HEK293 (cell line): ENCODE data around the gene PLCD3.

Experiments used
- CTCF ChIA-PET: fragments of 350-600 bp; formaldehyde crosslinking; extraction: SDS; loops from one replicate; lab custom pipeline; 2021; ENCODE audit warnings: antibody characterized with exemption; lab: Yijun Ruan, JAX
- POLR2A ChIA-PET: fragments of 300-600 bp; formaldehyde crosslinking; extraction: SDS; loops from one replicate; lab custom pipeline; 2020; ENCODE audit warnings: antibody characterized with exemption, inconsistent platforms; lab: Yijun Ruan, JAX
- H3K27ac ChIP-seq: fragments of 200-500 bp; sonication (Bioruptor generic); 2 replicates; pipeline ENCODE4 v1.5.1; 2014; ENCODE audit warnings: low read depth, low read length, control low read depth, inconsistent platforms; ENCODE audit errors: extremely low read depth
- H3K36me3 ChIP-seq, 2 experiments: fragments of 200-500 bp in 1 of 2; sonication (Bioruptor generic) in 1 of 2; 1 replicate in 1 of 2; 2 replicates in 1 of 2; pipeline ENCODE4 v1.5.1; 2014 to 2017; ENCODE audit warnings: inconsistent platforms in 2 of 2, low read length in 2 of 2; ENCODE audit not compliant: control insufficient read depth in 2 of 2, insufficient read depth in 1 of 2
- H3K4me1 ChIP-seq: fragments of 200-500 bp; sonication (Bioruptor generic); 2 replicates; pipeline ENCODE4 v1.5.1; 2014; ENCODE audit warnings: mild to moderate bottlenecking, low read length, inconsistent platforms; ENCODE audit not compliant: control insufficient read depth, insufficient read depth
- H3K4me3 ChIP-seq: 2 replicates; pipeline ENCODE4 v1.5.1; 2011; ENCODE audit warnings: low read depth, mild to moderate bottlenecking, control low read depth, low read length, moderate library complexity
- H3K9me3 ChIP-seq: fragments of 200-500 bp; sonication (Bioruptor generic); 2 replicates; pipeline ENCODE4 v1.5.1; 2014; ENCODE audit warnings: low read depth, low read length, inconsistent platforms; ENCODE audit not compliant: control insufficient read depth, insufficient read depth
- PRDM1 ChIP-seq: fragments of 450-650 bp; formaldehyde crosslinking; IDR thresholded peaks from 2 replicates; pipeline ENCODE4; 2016; ENCODE audit warnings: missing biosample characterization, missing genetic modification characterization
- ZBTB17 ChIP-seq: fragments of 450-650 bp; formaldehyde crosslinking; IDR thresholded peaks from 2 replicates; pipeline ENCODE4 v1.5.1; 2016; ENCODE audit warnings: missing biosample characterization, missing genetic modification characterization
- ZBTB8A ChIP-seq: fragments of 450-650 bp; formaldehyde crosslinking; IDR thresholded peaks from 2 replicates; pipeline ENCODE4 v1.5.1; 2016; ENCODE audit warnings: missing biosample characterization, missing genetic modification characterization
- ZNF132 ChIP-seq: fragments of 450-650 bp; formaldehyde crosslinking; IDR thresholded peaks from 2 replicates; pipeline ENCODE4 v1.5.1; 2017; ENCODE audit warnings: missing biosample characterization, missing genetic modification characterization, borderline replicate concordance
- ZNF223 ChIP-seq: fragments of 450-650 bp; formaldehyde crosslinking; IDR thresholded peaks from 2 replicates; pipeline ENCODE4 v1.5.1; 2016; ENCODE audit warnings: missing biosample characterization, missing genetic modification characterization
- ZNF366 ChIP-seq: fragments of 450-650 bp; formaldehyde crosslinking; conservative IDR thresholded peaks from 2 replicates; pipeline ENCODE4 v1.5.1; 2016; ENCODE audit warnings: missing biosample characterization, missing genetic modification characterization
- ZNF394 ChIP-seq: fragments of 450-650 bp; formaldehyde crosslinking; IDR thresholded peaks from 2 replicates; pipeline ENCODE4 v1.5.1; 2016; ENCODE audit warnings: missing biosample characterization, missing genetic modification characterization, mild to moderate bottlenecking, moderate library complexity, borderline replicate concordance
- ZNF416 ChIP-seq: fragments of 450-650 bp; formaldehyde crosslinking; IDR thresholded peaks from 2 replicates; pipeline ENCODE4 v1.5.1; 2016; ENCODE audit warnings: missing biosample characterization, missing genetic modification characterization
- ZNF426 ChIP-seq: fragments of 450-650 bp; formaldehyde crosslinking; IDR thresholded peaks from 2 replicates; pipeline ENCODE4 v1.5.1; 2017; ENCODE audit warnings: missing biosample characterization, missing genetic modification characterization, mild to moderate bottlenecking, inconsistent platforms, moderate library complexity
- ZNF48 ChIP-seq: fragments of 450-650 bp; formaldehyde crosslinking; IDR thresholded peaks from 2 replicates; pipeline ENCODE4 v1.5.1; 2016; ENCODE audit warnings: missing biosample characterization, missing genetic modification characterization
- ZNF777 ChIP-seq: fragments of 450-650 bp; formaldehyde crosslinking; IDR thresholded peaks from 2 replicates; pipeline ENCODE4 v1.5.1; 2017; ENCODE audit warnings: missing biosample characterization, missing genetic modification characterization, borderline replicate concordance
- TF ChIP-seq, protein P1 (sequence below): fragments of 450-650 bp; IDR thresholded peaks from 2 replicates; pipeline ENCODE4 v1.5.1; 2018; ENCODE audit warnings: missing biosample characterization, mild to moderate bottlenecking, missing genetic modification characterization
- TF ChIP-seq, protein P2 (sequence below): fragments of 450-650 bp; formaldehyde crosslinking; IDR thresholded peaks from 2 replicates; pipeline ENCODE4 v1.5.1; 2016; ENCODE audit warnings: missing biosample characterization, missing genetic modification characterization
- TF ChIP-seq, protein P3 (sequence below): fragments of 450-650 bp; formaldehyde crosslinking; IDR thresholded peaks from 2 replicates; pipeline ENCODE4 v1.5.1; 2016; ENCODE audit warnings: missing biosample characterization, missing genetic modification characterization
- TF ChIP-seq, protein P4 (sequence below): fragments of 450-650 bp; formaldehyde crosslinking; IDR thresholded peaks from 2 replicates; pipeline ENCODE4 v1.5.1; 2017; ENCODE audit warnings: missing biosample characterization, missing genetic modification characterization
- TF ChIP-seq, protein P5 (sequence below): IDR thresholded peaks from 2 replicates; pipeline ENCODE4 v1.6.1; 2011; ENCODE audit warnings: mild to moderate bottlenecking, low read depth, low read length, borderline replicate concordance

Gene PLCD3

DNA sequence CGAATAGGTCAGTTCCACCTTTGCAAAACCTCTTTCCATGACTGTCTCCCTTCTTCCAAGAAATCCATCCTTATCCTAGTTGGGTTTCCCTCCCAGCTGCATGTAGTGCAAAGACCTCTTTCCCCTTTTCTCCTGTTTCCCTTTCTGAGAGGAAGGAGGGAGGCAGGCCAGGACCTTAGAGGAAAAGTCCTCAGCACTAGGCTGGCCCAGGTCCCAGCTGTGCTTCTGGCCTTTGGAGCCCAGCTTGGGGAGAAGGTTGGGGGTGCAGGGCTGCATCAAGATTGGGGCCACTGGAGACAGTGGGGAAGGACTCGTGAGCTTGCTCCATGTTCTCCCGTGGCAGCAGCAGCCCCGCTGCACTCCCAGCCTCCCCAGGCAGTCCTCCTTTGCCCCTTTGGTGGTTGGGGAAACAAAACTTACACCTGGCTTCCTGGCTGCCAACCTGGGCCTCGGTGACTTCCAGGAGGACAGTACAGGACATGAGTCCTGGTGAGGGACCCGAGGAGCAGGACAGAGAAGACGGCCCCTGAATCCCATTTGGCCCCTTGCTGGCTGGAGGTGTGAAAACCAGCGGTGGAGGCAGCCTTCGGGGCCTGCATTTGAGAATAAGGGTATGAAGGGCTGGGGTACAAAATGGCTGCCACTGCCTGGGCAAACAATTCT lies 29.8 kb upstream of the PLCD3 start (continued):
- TF ChIP-seq ZBTB8A (tag by site-specific recombination) (no peak), ZNF777 (tag by site-specific recombination) (no peak), ZNF132 (tag by site-specific recombination) (no peak), ZNF394 (tag by site-specific recombination) (no peak), ZNF366 (tag by site-specific recombination) (peak; percentile 64), ZBTB17 (tag by site-specific recombination) (0 out of 2 replicates have a peak, but pooled peaks have one; percentile 49), ZNF416 (tag by site-specific recombination) (no peak), PRDM1 (tag by site-specific recombination) (peak; percentile 77)
- TF ChIP-seq, protein P1, sequence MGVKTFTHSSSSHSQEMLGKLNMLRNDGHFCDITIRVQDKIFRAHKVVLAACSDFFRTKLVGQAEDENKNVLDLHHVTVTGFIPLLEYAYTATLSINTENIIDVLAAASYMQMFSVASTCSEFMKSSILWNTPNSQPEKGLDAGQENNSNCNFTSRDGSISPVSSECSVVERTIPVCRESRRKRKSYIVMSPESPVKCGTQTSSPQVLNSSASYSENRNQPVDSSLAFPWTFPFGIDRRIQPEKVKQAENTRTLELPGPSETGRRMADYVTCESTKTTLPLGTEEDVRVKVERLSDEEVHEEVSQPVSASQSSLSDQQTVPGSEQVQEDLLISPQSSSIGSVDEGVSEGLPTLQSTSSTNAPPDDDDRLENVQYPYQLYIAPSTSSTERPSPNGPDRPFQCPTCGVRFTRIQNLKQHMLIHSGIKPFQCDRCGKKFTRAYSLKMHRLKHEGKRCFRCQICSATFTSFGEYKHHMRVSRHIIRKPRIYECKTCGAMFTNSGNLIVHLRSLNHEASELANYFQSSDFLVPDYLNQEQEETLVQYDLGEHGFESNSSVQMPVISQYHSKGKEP (tag by site-specific recombination) = no peak
- TF ChIP-seq, protein P2, sequence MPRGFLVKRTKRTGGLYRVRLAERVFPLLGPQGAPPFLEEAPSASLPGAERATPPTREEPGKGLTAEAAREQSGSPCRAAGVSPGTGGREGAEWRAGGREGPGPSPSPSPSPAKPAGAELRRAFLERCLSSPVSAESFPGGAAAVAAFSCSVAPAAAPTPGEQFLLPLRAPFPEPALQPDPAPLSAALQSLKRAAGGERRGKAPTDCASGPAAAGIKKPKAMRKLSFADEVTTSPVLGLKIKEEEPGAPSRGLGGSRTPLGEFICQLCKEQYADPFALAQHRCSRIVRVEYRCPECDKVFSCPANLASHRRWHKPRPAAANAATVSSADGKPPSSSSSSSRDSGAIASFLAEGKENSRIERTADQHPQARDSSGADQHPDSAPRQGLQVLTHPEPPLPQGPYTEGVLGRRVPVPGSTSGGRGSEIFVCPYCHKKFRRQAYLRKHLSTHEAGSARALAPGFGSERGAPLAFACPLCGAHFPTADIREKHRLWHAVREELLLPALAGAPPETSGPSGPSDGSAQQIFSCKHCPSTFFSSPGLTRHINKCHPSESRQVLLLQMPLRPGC = no peak
- TF ChIP-seq, protein P3, sequence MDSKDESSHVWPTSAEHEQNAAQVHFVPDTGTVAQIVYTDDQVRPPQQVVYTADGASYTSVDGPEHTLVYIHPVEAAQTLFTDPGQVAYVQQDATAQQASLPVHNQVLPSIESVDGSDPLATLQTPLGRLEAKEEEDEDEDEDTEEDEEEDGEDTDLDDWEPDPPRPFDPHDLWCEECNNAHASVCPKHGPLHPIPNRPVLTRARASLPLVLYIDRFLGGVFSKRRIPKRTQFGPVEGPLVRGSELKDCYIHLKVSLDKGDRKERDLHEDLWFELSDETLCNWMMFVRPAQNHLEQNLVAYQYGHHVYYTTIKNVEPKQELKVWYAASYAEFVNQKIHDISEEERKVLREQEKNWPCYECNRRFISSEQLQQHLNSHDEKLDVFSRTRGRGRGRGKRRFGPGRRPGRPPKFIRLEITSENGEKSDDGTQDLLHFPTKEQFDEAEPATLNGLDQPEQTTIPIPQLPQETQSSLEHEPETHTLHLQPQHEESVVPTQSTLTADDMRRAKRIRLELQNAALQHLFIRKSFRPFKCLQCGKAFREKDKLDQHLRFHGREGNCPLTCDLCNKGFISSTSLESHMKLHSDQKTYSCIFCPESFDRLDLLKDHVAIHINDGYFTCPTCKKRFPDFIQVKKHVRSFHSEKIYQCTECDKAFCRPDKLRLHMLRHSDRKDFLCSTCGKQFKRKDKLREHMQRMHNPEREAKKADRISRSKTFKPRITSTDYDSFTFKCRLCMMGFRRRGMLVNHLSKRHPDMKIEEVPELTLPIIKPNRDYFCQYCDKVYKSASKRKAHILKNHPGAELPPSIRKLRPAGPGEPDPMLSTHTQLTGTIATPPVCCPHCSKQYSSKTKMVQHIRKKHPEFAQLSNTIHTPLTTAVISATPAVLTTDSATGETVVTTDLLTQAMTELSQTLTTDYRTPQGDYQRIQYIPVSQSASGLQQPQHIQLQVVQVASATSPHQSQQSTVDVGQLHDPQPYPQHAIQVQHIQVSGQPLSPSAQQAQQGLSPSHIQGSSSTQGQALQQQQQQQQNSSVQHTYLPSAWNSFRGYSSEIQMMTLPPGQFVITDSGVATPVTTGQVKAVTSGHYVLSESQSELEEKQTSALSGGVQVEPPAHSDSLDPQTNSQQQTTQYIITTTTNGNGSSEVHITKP (tag by site-specific recombination) = 0 out of 2 replicates have a peak, but pooled peaks have one; percentile 9
- TF ChIP-seq, protein P4, sequence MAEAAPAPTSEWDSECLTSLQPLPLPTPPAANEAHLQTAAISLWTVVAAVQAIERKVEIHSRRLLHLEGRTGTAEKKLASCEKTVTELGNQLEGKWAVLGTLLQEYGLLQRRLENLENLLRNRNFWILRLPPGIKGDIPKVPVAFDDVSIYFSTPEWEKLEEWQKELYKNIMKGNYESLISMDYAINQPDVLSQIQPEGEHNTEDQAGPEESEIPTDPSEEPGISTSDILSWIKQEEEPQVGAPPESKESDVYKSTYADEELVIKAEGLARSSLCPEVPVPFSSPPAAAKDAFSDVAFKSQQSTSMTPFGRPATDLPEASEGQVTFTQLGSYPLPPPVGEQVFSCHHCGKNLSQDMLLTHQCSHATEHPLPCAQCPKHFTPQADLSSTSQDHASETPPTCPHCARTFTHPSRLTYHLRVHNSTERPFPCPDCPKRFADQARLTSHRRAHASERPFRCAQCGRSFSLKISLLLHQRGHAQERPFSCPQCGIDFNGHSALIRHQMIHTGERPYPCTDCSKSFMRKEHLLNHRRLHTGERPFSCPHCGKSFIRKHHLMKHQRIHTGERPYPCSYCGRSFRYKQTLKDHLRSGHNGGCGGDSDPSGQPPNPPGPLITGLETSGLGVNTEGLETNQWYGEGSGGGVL (tag by site-specific recombination) = 0 out of 2 replicates have a peak, but pooled peaks have one; percentile 38

DNA sequence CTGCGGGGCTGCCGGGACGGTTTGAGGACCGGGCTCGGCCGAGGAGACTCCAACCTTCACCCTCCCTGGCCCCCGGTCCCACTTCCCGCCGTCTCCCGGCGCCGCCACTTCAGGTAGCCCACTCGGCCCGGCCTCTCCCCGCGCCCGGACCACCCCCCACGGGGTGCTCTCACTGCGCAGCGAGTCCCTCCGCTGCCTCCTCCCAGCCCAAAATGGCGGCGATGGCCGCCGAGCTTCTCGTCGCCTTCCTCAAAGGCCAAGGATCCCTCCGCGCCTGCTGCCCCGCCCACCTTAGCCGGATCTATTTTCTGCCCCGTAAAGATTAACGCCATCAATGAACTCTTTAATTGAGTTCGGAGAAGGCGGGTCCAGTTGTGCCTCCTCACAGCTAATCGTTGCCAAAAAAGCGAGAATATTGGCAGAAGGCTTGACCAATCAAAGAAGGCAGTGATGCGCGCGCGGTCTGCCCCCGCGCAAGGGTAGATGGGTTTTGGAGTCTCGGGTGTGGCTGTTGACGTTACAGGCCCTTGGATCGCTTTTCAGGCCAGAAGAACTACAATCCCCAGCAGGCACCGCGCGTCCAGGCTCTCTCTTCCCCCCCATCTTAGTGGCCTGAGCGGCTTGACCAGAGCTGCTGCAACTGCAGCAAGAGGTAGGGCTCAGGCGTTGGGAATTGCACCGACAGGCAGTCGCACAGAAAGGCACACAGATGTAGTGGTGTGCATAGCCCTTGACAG lies 29.1 kb upstream of the PLCD3 start, which contains the start of gene HEXIM2:
Gene HEXIM2 (plus strand): TSS at position 588 of the 737 bp plus-strand sequence. CDS start 919 bp downstream, outside the sequence.
- Histone ChIP-seq H3K9me3 (no peaks in the 10 kb centered on the region), H3K27ac (peak within 1 kb of the TSS; percentile 92), H3K36me3 (peaks cover 5 to 9% of the 10 kb centered on the region in 2 experiments; a peak in 2 of 3 replicates), H3K4me3 (peak within 1 kb of the TSS; percentile 97), H3K4me1 (peaks cover 15% of the 10 kb centered on the region)
- ChIA-PET CTCF (interaction anchor here (0.6 to 8.9 kb wide), 13 partner anchors 10 to 224 kb away, joined by 3 to 113 read pairs (median 4); partner anchors contain the start of genes ACBD4 and HEXIM1), POLR2A (interaction anchor here (0.6 to 9.4 kb wide), 27 partner anchors 10 to 604 kb away, joined by 3 to 700 read pairs (median 4); partner anchors contain the start of genes ACBD4, C1QL1, EFTUD2 and FZD2)
- no peak for TF ChIP-seq ZNF48 (tag by site-specific recombination)
- TF ChIP-seq, protein P2 = peak; percentile 84; the same call in 1 of the 2 replicates
- peak; percentile 57; the same call in 1 of the 2 replicates for TF ChIP-seq ZNF223 (tag by site-specific recombination)
- TF ChIP-seq, protein P5, sequence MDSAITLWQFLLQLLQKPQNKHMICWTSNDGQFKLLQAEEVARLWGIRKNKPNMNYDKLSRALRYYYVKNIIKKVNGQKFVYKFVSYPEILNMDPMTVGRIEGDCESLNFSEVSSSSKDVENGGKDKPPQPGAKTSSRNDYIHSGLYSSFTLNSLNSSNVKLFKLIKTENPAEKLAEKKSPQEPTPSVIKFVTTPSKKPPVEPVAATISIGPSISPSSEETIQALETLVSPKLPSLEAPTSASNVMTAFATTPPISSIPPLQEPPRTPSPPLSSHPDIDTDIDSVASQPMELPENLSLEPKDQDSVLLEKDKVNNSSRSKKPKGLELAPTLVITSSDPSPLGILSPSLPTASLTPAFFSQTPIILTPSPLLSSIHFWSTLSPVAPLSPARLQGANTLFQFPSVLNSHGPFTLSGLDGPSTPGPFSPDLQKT = no peak
- TF ChIP-seq, protein P3 (tag by site-specific recombination) = peak; percentile 90
- no peak for TF ChIP-seq ZNF426 (tag by site-specific recombination)
